ENCODE data around the gene AIFM1. TPM values are rescaled to one million over a fixed set of nuclear protein-coding genes. Genes with fewer than 3 reads are reported as not detected.

The AIFM1 gene
- total and polyA plus RNA-seq, 2 of the 4 experiments (the other 2 are of a cell fraction) = 22.0 to 27.4 TPM

DNA sequence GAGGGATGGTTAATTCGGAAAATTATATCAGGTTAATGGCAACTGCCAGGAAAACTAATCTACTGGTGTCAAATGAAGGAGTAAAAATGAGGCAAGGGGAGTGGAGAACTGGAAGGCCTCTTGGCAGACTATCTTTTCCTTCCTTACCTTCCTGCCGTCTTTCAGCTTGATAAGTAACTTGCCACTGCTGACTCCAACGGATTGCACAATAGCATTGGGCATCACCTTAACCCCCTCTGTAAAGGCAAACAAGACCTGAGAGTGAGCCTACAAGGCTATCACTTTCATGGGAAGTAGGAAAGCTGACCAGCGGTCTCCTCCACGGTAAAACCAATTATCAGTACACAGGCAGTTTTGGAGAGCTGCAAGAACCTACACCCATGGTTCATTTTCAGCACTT lies 29.1 kb downstream of the AIFM1 start:
- Histone ChIP-seq H3K36me3 (ENCODE audit: control insufficient read depth, insufficient read depth, low read length) (peaks cover 20% of the 10 kb centered on the region), H3K23ac (ENCODE audit: low read depth, low read length) (no peak overlapping the region), H3K4me1 (ENCODE audit: control insufficient read depth, insufficient read depth, low read length) (no peaks in the 10 kb centered on the region), H2BK5ac (ENCODE audit: low read depth, low read length, poor library complexity, severe bottlenecking) (no peak overlapping the region), H3K27me3 (ENCODE audit: control insufficient read depth, insufficient read depth, low read length) (peaks cover under 1% of the 10 kb centered on the region), H3K9me3 (ENCODE audit: control insufficient read depth, insufficient read depth, low read length) (no peaks in the 10 kb centered on the region), H2BK120ac (ENCODE audit: low read depth, low read length) (no peak overlapping the region), H2AK9ac (replicated peaks; ENCODE audit: low read depth, low read length, poor library complexity) (no peak overlapping the region), H2AFZ (replicated peaks; ENCODE audit: low read length, poor library complexity) (no peak overlapping the region), H3K4ac (ENCODE audit: low read depth, low read length) (no peak overlapping the region), H3K56ac (ENCODE audit: extremely low read depth, insufficient read depth, low read length) (no peak overlapping the region), H3K4me3 (ENCODE audit: insufficient read depth, low read depth, low read length) (no peak overlapping the region), H3K18ac (ENCODE audit: low read depth, low read length) (no peak overlapping the region), H4K20me1 (ENCODE audit: insufficient read depth, low read length) (no peaks in the 10 kb centered on the region), H4K8ac (ENCODE audit: low read depth in 2 of 2, low read length in 2 of 2) (no peak overlapping the region), H2BK15ac (ENCODE audit: low read depth, low read length) (no peak overlapping the region), H3K9ac (ENCODE audit: low read depth, low read length) (no peak overlapping the region), H2BK20ac (ENCODE audit: low read depth, low read length) (no peak overlapping the region), H3K9me1 (ENCODE audit: insufficient read depth, low read length) (no peaks in the 10 kb centered on the region), H3K4me2 (ENCODE audit: low read depth, low read length) (no peak overlapping the region), H3K79me1 (ENCODE audit: low read depth in 1 of 2, low read length in 2 of 2) (no peaks in the 10 kb centered on the region), H3K14ac (replicated peaks; ENCODE audit: low read depth, low read length) (no peak overlapping the region), H4K5ac (ENCODE audit: low read depth, low read length) (no peak overlapping the region), H4K91ac (ENCODE audit: insufficient read depth, low read depth, low read length) (no peak overlapping the region), H3K27ac (ENCODE audit: insufficient read depth, low read length) (no peak overlapping the region), H2AK5ac (ENCODE audit: low read depth, low read length) (no peak overlapping the region)
- WGBS, 2 experiments (ENCODE audit: extremely low coverage in 2 of 2, insufficient read length in 1 of 2) = 100% methylated on average over 1 of the region's 5 CpGs; no CpG with 5 or more reads in 1 of the 2 experiments
- in situ Hi-C loops (cut with MboI; ENCODE audit: low sequenced_read_pairs) = no loop called here
- intact Hi-C loops (cut with micrococcal nuclease) = no loop called here
- ATAC-seq (ENCODE audit: low read depth) = no peak
- no TSS peak for BruUV-seq (replicated peaks)
- ChIA-PET CTCF (interaction anchor here (0.7 kb wide), 1 partner anchor 9 kb away, joined by 3 read pairs; no protein-coding TSS in a partner anchor), POLR2A (ENCODE audit: unreplicated experiment) (no interaction called here)
- DNase-seq = no peak
- TF ChIP-seq MAZ (IDR thresholded peaks at IDR 0.05; ENCODE audit: borderline replicate concordance, low read depth, low read length) (no peak), CEBPB (IDR thresholded peaks at IDR 0.05; ENCODE audit: low read depth, low read length) (peak; percentile 75)
- dilution Hi-C loops (cut with HindIII; ENCODE audit: low sequenced_read_pairs, unreplicated experiment) = no loop called here

Data from IMR-90 (cell line).